ENCODE data around the gene RPS18. TPM values are rescaled to one million over a fixed set of nuclear protein-coding genes. Genes with fewer than 3 reads are reported as not detected.

RPS18 gene
- total and polyA plus RNA-seq, 4 donors = 742 to 1,432 (median 1,060) TPM

DNA sequence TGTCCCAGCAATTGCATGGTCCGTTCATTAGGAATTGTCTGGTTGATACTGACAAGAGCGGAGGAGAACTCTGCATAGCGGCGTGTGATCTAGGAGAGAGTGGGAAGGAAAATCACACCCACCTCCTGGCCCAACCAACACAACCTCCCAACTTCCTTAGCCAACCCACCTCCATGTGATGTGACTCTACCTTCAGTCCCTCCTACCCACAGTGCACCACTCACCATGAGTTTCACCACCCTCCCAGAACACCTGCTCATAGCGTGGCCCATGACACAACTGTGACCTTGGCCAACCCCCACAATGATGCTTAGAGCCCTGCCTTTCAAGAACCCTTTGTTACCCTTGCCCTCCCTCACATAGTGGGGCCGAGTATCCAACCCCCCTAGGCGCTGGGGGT is 7.9 kb upstream of the RPS18 start:
- Histone ChIP-seq H3K9me3 (ENCODE audit: control insufficient read depth in 4 of 4, low read length in 3 of 4) (no peaks in the 10 kb centered on the region), H3K4me3 (ENCODE audit: low read depth in 1 of 3, low read length in 3 of 3) (no peak overlapping the region), H3K9ac (ENCODE audit: low read depth in 1 of 2, low read length in 2 of 2) (no peak overlapping the region), H3K36me3 (ENCODE audit: control insufficient read depth in 4 of 4, insufficient read depth in 3 of 4, low read depth in 1 of 4, low read length in 3 of 4) (peaks cover 7 to 70% (median 58%) of the 10 kb centered on the region in 4 donors), H3K27ac (ENCODE audit: low read depth in 1 of 2, low read length in 2 of 2) (no peak overlapping the region), H3K4me1 (ENCODE audit: control insufficient read depth in 4 of 4, insufficient read depth in 4 of 4, low read length in 3 of 4) (no peaks in the 10 kb centered on the region), H3K27me3 (ENCODE audit: control insufficient read depth in 4 of 4, insufficient read depth in 4 of 4, low read length in 3 of 4) (no peaks in the 10 kb centered on the region)
- TF ChIP-seq HNF4A (conservative IDR thresholded peaks at IDR 0.05) = no peak
- TF ChIP-seq HNF4G (IDR thresholded peaks at IDR 0.05) = no peak
- no peak for TF ChIP-seq GABPA (IDR thresholded peaks at IDR 0.05 in 1 of 2, conservative IDR thresholded peaks at IDR 0.05 in 1 of 2)
- TF ChIP-seq TAF1 (conservative IDR thresholded peaks at IDR 0.05) = no peak
- TF ChIP-seq, protein P1, sequence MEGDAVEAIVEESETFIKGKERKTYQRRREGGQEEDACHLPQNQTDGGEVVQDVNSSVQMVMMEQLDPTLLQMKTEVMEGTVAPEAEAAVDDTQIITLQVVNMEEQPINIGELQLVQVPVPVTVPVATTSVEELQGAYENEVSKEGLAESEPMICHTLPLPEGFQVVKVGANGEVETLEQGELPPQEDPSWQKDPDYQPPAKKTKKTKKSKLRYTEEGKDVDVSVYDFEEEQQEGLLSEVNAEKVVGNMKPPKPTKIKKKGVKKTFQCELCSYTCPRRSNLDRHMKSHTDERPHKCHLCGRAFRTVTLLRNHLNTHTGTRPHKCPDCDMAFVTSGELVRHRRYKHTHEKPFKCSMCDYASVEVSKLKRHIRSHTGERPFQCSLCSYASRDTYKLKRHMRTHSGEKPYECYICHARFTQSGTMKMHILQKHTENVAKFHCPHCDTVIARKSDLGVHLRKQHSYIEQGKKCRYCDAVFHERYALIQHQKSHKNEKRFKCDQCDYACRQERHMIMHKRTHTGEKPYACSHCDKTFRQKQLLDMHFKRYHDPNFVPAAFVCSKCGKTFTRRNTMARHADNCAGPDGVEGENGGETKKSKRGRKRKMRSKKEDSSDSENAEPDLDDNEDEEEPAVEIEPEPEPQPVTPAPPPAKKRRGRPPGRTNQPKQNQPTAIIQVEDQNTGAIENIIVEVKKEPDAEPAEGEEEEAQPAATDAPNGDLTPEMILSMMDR (IDR thresholded peaks at IDR 0.05; ENCODE audit: low read depth, low read length, missing input control) = no peak
- no peak for TF ChIP-seq RXRA (IDR thresholded peaks at IDR 0.05)
- TF ChIP-seq EGR1 (IDR thresholded peaks at IDR 0.05; ENCODE audit: low read depth in 2 of 2) = no peak
- TF ChIP-seq, protein P2, sequence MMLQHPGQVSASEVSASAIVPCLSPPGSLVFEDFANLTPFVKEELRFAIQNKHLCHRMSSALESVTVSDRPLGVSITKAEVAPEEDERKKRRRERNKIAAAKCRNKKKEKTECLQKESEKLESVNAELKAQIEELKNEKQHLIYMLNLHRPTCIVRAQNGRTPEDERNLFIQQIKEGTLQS (IDR thresholded peaks at IDR 0.05) = no peak
- TF ChIP-seq, protein P3, sequence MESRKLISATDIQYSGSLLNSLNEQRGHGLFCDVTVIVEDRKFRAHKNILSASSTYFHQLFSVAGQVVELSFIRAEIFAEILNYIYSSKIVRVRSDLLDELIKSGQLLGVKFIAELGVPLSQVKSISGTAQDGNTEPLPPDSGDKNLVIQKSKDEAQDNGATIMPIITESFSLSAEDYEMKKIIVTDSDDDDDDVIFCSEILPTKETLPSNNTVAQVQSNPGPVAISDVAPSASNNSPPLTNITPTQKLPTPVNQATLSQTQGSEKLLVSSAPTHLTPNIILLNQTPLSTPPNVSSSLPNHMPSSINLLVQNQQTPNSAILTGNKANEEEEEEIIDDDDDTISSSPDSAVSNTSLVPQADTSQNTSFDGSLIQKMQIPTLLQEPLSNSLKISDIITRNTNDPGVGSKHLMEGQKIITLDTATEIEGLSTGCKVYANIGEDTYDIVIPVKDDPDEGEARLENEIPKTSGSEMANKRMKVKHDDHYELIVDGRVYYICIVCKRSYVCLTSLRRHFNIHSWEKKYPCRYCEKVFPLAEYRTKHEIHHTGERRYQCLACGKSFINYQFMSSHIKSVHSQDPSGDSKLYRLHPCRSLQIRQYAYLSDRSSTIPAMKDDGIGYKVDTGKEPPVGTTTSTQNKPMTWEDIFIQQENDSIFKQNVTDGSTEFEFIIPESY (IDR thresholded peaks at IDR 0.05) = no peak
- no peak for TF ChIP-seq SP1 (IDR thresholded peaks at IDR 0.05)
- no peak for TF ChIP-seq NR2F2 (IDR thresholded peaks at IDR 0.05)
- TF ChIP-seq YY1 (IDR thresholded peaks at IDR 0.05) = no peak
- no peak for TF ChIP-seq RAD21 (IDR thresholded peaks at IDR 0.05)
- 83% methylated on average over 7 of the region's 7 CpGs for WGBS
- DNase-seq (ENCODE audit: low spot score) = no peak

DNA sequence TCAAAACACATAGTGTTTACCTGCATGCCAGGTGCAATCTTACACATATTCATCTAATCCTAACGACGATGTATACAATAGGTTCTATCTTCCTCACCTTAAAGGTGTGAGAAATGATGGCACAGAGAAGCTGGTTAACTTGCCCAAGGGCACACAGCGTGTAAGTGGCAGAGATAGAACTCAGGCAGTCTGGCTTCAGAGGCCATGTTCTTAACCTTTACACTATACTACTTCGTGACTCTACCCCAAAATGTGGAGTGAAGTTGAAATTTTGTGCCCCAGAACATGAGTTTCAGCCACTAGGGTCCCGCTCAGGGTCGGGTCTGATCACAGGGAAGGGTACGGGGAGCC is 783 bp upstream of the RPS18 start:
- Histone ChIP-seq H3K4me3 (ENCODE audit: low read depth in 1 of 3, low read length in 3 of 3) (peak overlapping the region; percentile 64 to 97 (median 96)), H3K27me3 (ENCODE audit: control insufficient read depth in 4 of 4, insufficient read depth in 4 of 4, low read length in 3 of 4) (no peaks in the 10 kb centered on the region), H3K4me1 (ENCODE audit: control insufficient read depth in 4 of 4, insufficient read depth in 4 of 4, low read length in 3 of 4) (peaks cover 9 to 42% (median 34%) of the 10 kb centered on the region in 4 donors), H3K9me3 (ENCODE audit: control insufficient read depth in 4 of 4, low read length in 3 of 4) (no peaks in the 10 kb centered on the region), H3K36me3 (ENCODE audit: control insufficient read depth in 4 of 4, insufficient read depth in 3 of 4, low read depth in 1 of 4, low read length in 3 of 4) (peaks cover 3 to 53% (median 36%) of the 10 kb centered on the region in 4 donors), H3K27ac (ENCODE audit: low read depth in 1 of 2, low read length in 2 of 2) (peak overlapping the region; percentile 83 to 87), H3K9ac (ENCODE audit: low read depth in 1 of 2, low read length in 2 of 2) (peak overlapping the region; percentile 97 to 98)
- no peak for TF ChIP-seq FOXA1 (IDR thresholded peaks at IDR 0.05)
- TF ChIP-seq, protein P4, sequence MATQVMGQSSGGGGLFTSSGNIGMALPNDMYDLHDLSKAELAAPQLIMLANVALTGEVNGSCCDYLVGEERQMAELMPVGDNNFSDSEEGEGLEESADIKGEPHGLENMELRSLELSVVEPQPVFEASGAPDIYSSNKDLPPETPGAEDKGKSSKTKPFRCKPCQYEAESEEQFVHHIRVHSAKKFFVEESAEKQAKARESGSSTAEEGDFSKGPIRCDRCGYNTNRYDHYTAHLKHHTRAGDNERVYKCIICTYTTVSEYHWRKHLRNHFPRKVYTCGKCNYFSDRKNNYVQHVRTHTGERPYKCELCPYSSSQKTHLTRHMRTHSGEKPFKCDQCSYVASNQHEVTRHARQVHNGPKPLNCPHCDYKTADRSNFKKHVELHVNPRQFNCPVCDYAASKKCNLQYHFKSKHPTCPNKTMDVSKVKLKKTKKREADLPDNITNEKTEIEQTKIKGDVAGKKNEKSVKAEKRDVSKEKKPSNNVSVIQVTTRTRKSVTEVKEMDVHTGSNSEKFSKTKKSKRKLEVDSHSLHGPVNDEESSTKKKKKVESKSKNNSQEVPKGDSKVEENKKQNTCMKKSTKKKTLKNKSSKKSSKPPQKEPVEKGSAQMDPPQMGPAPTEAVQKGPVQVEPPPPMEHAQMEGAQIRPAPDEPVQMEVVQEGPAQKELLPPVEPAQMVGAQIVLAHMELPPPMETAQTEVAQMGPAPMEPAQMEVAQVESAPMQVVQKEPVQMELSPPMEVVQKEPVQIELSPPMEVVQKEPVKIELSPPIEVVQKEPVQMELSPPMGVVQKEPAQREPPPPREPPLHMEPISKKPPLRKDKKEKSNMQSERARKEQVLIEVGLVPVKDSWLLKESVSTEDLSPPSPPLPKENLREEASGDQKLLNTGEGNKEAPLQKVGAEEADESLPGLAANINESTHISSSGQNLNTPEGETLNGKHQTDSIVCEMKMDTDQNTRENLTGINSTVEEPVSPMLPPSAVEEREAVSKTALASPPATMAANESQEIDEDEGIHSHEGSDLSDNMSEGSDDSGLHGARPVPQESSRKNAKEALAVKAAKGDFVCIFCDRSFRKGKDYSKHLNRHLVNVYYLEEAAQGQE (IDR thresholded peaks at IDR 0.05) = no peak
- TF ChIP-seq YY1 (IDR thresholded peaks at IDR 0.05) = no peak
- TF ChIP-seq TAF1 (conservative IDR thresholded peaks at IDR 0.05) = no peak
- no peak for TF ChIP-seq HNF4G (IDR thresholded peaks at IDR 0.05)
- no peak for TF ChIP-seq HNF4A (conservative IDR thresholded peaks at IDR 0.05)
- no peak for TF ChIP-seq EGR1 (IDR thresholded peaks at IDR 0.05; ENCODE audit: low read depth in 2 of 2)
- no peak for TF ChIP-seq RAD21 (IDR thresholded peaks at IDR 0.05)
- TF ChIP-seq JUND (IDR thresholded peaks at IDR 0.05) = no peak
- TF ChIP-seq GABPA (IDR thresholded peaks at IDR 0.05 in 1 of 2, conservative IDR thresholded peaks at IDR 0.05 in 1 of 2) = no peak
- no peak for TF ChIP-seq FOXA2 (IDR thresholded peaks at IDR 0.05)
- TF ChIP-seq SP1 (IDR thresholded peaks at IDR 0.05) = no peak
- TF ChIP-seq, protein P2 (IDR thresholded peaks at IDR 0.05) = no peak
- TF ChIP-seq NR2F2 (IDR thresholded peaks at IDR 0.05) = no peak
- TF ChIP-seq, protein P3 (IDR thresholded peaks at IDR 0.05) = no peak
- TF ChIP-seq, protein P1 (IDR thresholded peaks at IDR 0.05; ENCODE audit: low read depth, low read length, missing input control) = no peak
- TF ChIP-seq, protein P5, sequence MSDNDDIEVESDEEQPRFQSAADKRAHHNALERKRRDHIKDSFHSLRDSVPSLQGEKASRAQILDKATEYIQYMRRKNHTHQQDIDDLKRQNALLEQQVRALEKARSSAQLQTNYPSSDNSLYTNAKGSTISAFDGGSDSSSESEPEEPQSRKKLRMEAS (IDR thresholded peaks at IDR 0.05) = no peak
- TF ChIP-seq RXRA (IDR thresholded peaks at IDR 0.05) = no peak
- WGBS = 4% methylated on average over 7 of the region's 7 CpGs
- DNase-seq (ENCODE audit: low spot score) = no peak
